ENCODE measurements around the gene NLRC5. TPM values are rescaled to one million over a fixed set of nuclear protein-coding genes. Genes with fewer than 3 reads are reported as not detected.
"Not testable (repeated sequence)": the region's sequence is repeated elsewhere in the genome, so short reads cannot be mapped to it uniquely, and the experiment has no call there.

NLRC5 gene
- total RNA-seq, 1 donor, result 44.0 TPM

DNA sequence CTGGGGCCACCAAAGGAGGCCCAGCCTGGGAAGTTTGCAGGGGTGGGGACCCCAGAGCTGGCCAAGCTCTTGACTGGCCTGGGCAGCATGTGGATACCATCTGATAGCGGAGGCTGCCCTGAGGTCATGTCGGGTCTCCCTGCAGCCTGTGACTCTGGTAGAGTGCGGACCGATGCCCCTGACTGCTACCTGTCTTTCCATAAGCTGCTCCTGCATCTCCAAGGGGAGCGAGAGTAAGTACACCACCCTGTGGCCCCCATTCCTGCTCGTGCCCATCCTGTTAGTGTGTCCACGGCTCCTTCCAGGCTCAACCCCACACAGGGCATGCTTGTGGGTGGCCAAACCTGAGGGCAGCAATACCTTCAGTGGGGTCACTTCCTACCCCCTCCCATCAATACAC lies 19.6 kb upstream of the NLRC5 start:
- no peak for DNase-seq (ENCODE audit: low read depth)
- H3K4me3 ChIP-seq (ENCODE audit: low read depth, low read length), result no peak overlapping the region
- TF ChIP-seq, protein P1, sequence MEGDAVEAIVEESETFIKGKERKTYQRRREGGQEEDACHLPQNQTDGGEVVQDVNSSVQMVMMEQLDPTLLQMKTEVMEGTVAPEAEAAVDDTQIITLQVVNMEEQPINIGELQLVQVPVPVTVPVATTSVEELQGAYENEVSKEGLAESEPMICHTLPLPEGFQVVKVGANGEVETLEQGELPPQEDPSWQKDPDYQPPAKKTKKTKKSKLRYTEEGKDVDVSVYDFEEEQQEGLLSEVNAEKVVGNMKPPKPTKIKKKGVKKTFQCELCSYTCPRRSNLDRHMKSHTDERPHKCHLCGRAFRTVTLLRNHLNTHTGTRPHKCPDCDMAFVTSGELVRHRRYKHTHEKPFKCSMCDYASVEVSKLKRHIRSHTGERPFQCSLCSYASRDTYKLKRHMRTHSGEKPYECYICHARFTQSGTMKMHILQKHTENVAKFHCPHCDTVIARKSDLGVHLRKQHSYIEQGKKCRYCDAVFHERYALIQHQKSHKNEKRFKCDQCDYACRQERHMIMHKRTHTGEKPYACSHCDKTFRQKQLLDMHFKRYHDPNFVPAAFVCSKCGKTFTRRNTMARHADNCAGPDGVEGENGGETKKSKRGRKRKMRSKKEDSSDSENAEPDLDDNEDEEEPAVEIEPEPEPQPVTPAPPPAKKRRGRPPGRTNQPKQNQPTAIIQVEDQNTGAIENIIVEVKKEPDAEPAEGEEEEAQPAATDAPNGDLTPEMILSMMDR (IDR thresholded peaks at IDR 0.05; ENCODE audit: insufficient read depth, low read depth, low read length), result no peak

DNA sequence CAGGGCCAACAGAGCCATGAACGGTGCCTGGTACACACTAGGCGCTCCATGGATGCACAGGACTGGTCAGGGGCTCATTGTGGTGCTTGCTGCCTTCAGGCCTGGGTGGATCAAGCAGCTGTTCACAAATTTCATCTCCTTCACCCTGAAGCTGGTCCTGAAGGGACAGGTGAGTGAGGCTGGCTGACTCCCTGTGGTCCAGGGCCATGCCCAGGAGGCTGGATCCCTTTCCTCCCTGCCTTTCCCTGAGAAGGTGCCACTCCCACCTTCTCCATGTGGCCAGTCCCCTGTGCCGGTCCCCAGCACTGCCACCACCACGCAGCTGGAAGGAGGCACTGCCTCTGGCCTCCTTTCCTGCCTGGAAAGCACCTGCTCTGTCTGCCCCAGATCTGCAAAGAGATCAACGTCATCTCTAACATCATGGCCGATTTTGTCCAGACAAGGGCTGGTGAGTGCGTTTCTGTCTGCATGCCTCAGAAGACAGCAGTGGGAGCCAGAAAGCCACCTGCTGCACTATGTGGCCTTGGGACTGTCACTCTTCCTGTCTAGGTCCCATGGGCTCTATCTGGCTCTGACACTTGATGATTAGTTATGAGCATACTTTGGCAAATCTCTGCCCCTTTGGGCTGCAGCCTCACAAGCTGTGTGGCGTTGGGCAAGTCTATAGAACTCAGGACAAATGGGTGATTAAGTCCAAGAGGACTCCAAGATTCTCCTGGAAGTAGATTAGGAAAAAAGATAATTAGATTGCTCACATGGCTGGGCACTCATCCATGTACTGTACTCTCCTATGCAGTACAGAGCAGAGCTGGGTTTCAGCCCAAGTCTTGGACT lies 18.2 kb upstream of the NLRC5 start:
- DNase-seq (ENCODE audit: low read depth), result no peak
- TF ChIP-seq, protein P1 (IDR thresholded peaks at IDR 0.05; ENCODE audit: insufficient read depth, low read depth, low read length), result no peak
- H3K4me3 ChIP-seq (ENCODE audit: low read depth, low read length), result no peak overlapping the region

DNA sequence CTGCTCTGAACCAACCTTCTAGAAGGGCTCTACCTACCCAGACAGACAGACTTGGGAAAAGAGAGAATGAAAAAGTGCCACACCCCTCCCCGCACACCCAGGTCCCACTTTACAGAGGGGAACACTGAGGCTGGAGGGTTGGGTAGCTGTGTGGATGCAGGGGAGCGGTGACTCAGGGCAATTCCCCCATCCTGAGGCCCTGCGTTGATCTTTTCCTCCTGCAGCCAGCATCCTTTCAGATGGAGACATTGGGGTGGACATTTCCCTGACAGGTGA lies 17.7 kb upstream of the NLRC5 start:
- no peak overlapping the region for H3K4me3 ChIP-seq (ENCODE audit: low read depth, low read length)
- TF ChIP-seq, protein P1 (IDR thresholded peaks at IDR 0.05; ENCODE audit: insufficient read depth, low read depth, low read length), result no peak
- no peak for DNase-seq (ENCODE audit: low read depth)

DNA sequence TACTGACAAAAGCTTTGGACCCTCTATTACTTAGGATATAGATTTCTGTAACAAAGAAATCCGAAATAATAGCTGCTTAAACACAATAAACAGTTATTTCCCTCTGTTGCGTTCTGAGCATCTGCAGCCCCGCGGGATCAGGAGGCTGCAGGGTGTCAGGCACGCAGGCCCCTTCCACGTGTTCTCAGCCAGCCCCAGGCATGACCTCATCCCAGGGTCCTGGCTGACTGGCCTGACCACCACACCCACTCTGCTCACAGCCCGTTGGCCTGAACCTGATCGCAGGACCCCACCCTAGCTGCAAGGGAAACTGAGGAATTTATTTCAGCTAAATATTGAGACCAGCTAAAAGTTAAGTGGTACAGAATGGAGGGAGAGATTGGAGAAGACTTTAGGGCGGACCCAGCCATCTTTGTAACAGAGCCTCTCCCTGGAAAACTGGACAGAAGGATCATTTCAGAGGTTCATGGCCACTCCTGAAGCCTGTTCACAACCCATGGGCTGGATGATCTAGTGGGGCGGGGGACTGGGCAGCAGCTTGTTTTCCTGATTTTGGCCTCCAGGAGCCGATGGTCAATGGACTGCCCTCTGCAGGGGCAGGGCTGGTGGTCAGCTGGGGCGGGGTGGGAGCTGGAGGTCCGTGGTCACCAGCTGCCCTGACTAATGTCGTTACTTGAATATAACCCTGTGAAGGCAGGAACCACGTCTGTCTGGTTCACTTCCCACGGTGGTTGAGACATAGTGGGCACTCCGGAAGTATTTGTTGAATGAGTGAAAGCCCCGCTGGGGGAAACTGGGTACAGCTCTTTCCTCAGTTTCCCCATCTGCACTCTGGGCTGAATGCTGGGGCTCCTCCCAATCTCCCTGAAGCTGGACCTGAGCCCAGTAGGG lies 16.7 kb upstream of the NLRC5 start:
- DNase-seq (ENCODE audit: low read depth), result no peak
- no peak overlapping the region for H3K4me3 ChIP-seq (ENCODE audit: low read depth, low read length)
- TF ChIP-seq, protein P1 (IDR thresholded peaks at IDR 0.05; ENCODE audit: insufficient read depth, low read depth, low read length), result no peak

DNA sequence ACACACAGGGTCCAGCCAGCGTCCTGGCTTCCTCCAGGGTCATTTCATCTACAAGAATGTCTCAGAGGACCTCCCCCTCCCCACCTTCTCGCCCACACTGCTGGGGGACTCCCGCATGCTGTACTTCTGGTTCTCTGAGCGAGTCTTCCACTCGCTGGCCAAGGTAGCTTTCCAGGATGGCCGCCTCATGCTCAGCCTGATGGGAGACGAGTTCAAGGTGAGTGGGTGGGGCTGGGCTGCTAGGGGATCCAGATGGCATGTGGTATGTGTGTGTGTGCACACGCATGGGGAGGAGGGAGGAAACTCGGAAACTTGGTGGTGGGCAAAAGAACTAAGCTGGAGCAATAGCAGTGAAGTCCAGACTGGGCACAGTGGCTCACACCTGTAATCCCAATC lies 16.1 kb upstream of the NLRC5 start:
- TF ChIP-seq, protein P1 (IDR thresholded peaks at IDR 0.05; ENCODE audit: insufficient read depth, low read depth, low read length), result no peak

DNA sequence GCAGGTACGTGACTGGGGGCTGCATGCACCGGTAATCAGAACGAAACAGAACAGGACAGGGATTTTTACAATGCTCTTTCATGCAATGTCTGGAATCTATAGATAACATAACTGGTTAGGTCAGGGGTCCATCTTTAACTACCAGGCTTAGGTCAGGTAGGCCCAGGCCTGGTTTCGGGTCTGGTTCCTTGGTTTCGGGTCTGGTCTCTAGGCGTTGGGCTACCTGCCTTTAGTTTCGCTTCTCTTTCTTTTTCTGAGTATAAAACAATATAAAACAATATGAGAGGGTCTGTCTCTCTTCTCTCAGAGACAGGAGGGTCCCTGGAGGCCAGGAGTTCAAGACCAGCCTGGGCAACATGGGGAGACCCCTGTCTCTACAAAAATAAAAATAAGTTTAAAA lies 15.5 kb upstream of the NLRC5 start:
- not testable (repeated sequence) for H3K4me3 ChIP-seq (ENCODE audit: low read depth, low read length); DNase-seq (ENCODE audit: low read depth)

More for the DNA sequence above, 16.1 kb upstream of the NLRC5 start:
- DNase-seq (ENCODE audit: low read depth), result no peak
- no peak overlapping the region for H3K4me3 ChIP-seq (ENCODE audit: low read depth, low read length)

DNA sequence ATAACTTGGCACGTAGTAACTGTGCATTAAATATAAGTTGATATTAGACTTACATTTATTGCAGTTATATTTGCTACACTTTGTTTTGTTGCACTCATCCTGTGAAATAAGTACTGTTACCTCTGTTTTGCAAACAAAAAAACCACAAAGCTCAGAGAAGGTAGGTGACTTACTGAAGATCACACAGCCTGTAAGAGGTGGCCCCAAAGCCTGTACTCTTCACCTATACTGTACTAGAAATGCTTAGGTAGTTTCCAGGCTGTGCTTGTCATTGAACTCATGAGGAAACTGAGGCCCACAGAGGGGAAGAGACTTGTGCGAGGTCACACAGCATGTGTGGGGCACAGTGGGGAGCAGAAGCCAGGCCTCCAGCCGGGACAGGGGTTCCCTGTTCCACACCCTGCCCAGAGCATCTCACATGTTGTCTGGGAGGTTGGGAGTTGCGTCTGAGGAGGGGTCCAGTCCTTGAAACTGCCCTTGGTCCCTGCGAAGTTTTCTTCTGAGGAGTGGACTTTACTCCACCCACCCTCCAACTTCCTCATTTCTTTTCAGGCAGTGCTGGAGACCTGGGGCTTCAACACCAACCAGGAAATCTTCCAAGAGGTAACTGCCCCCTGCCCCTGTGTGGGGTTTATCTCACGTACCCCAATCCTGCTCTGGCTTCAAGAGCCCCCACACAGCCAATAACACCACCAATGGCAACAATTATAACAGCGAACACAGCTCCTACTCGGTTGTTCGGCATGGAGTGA lies 14.6 kb upstream of the NLRC5 start:
- H3K4me3 ChIP-seq (ENCODE audit: low read depth, low read length), result no peak overlapping the region
- no peak for DNase-seq (ENCODE audit: low read depth)
- TF ChIP-seq, protein P1 (IDR thresholded peaks at IDR 0.05; ENCODE audit: insufficient read depth, low read depth, low read length), result no peak
